GM18870 (cell line): Measurements from ENCODE around the gene HCST.
"Not testable (repeated sequence)": the region's sequence is repeated elsewhere in the genome, so short reads cannot be mapped to it uniquely, and the experiment has no call there.

Experiments used
- ATAC-seq: cut with Tn5 transposase; IDR thresholded peaks from one replicate; pipeline ENCODE4 v1.9.1; 2021; ENCODE audit warnings: moderate library complexity; ENCODE audit not compliant: unreplicated experiment

HCST gene

GRCh38 chr19:35901854-35902661 is at the start of gene HCST:
TSS of gene HCST (plus strand) at chr19:35902529. CDS start at chr19:35902594, 65 bp downstream.
- no peak for ATAC-seq

- no peak for ATAC-seq
Observed at GRCh38 chr19:35853038-35853756, 49.1 kb upstream of the HCST start.

- ATAC-seq: no peak
Observed at GRCh38 chr19:35856546-35857149, 45.7 kb upstream of the HCST start, which contains the start of gene KIRREL2. TSS of gene KIRREL2 (plus strand) at chr19:35856911. CDS start at chr19:35857120, 209 bp downstream.

- no peak for ATAC-seq
Observed at GRCh38 chr19:35858311-35858710, 44.0 kb upstream of the HCST start.

- ATAC-seq: no peak
Observed at GRCh38 chr19:35859414-35859813, 42.9 kb upstream of the HCST start.

- no peak for ATAC-seq
Observed at GRCh38 chr19:35860436-35860817, 41.9 kb upstream of the HCST start.

- ATAC-seq: no peak
Observed at GRCh38 chr19:35860818-35861639, 41.3 kb upstream of the HCST start.

GRCh38 chr19:35861640-35862160 is 40.6 kb upstream of the HCST start:
- ATAC-seq: no peak

- no peak for ATAC-seq
Observed at GRCh38 chr19:35862528-35862927, 39.8 kb upstream of the HCST start.

- ATAC-seq: no peak
Observed at GRCh38 chr19:35863018-35863417, 39.3 kb upstream of the HCST start.

GRCh38 chr19:35868172-35868822 is 34.0 kb upstream of the HCST start, which contains the start of gene APLP1:
TSS of gene APLP1 (plus strand) at chr19:35868574. CDS start at chr19:35868637, 63 bp downstream.
- no peak for ATAC-seq

GRCh38 chr19:35868823-35869326 is 33.5 kb upstream of the HCST start:
- no peak for ATAC-seq

- no peak for ATAC-seq
Observed at GRCh38 chr19:35869327-35870123, 32.8 kb upstream of the HCST start.

GRCh38 chr19:35870124-35870736 is 32.1 kb upstream of the HCST start:
- not testable (repeated sequence) for ATAC-seq

GRCh38 chr19:35870798-35871197 is 31.5 kb upstream of the HCST start:
- ATAC-seq: no peak

- ATAC-seq: no peak
Observed at GRCh38 chr19:35871611-35872010, 30.7 kb upstream of the HCST start.

- ATAC-seq: no peak
Observed at GRCh38 chr19:35872180-35872579, 30.1 kb upstream of the HCST start.

GRCh38 chr19:35874392-35874930 is 27.9 kb upstream of the HCST start:
- ATAC-seq: no peak
